NOMO-1 treated with dmso at 0.1 percent for 144 hours (cell line): ENCODE data around the gene EBI3.
"Not testable (repeated sequence)": the region's sequence is repeated elsewhere in the genome, so short reads cannot be mapped to it uniquely, and the experiment has no call there.

ENCODE experiments used
- DNase-seq: peaks from one replicate; lab custom pipeline; 2025; ENCODE audit not compliant: unreplicated experiment; lab: John Stamatoyannopoulos, UW

Gene EBI3

GRCh38 chr19:4274321-4274686 is 45.0 kb downstream of the EBI3 start:
- DNase-seq, result not testable (repeated sequence)

GRCh38 chr19:4277191-4277696 is 47.9 kb downstream of the EBI3 start:
- no peak for DNase-seq

GRCh38 chr19:4278010-4278409 is 48.7 kb downstream of the EBI3 start:
- DNase-seq, result no peak

- no peak for DNase-seq
Observed at GRCh38 chr19:4278419-4279266, 49.3 kb downstream of the EBI3 start, which contains the start of gene SHD. SHD (plus strand) TSS chr19:4279266; CDS start chr19:4280064, 798 bp downstream.

GRCh38 chr19:4279267-4279529 is 49.9 kb downstream of the EBI3 start:
- no peak for DNase-seq

GRCh38 chr19:4279530-4280422 is 50.5 kb downstream of the EBI3 start:
- DNase-seq, result no peak

- no peak for DNase-seq
Observed at GRCh38 chr19:4284176-4284958, 55.0 kb downstream of the EBI3 start.

- DNase-seq, result no peak
Observed at GRCh38 chr19:4284974-4285373, 55.7 kb downstream of the EBI3 start.

GRCh38 chr19:4286141-4286540 is 56.8 kb downstream of the EBI3 start:
- not testable (repeated sequence) for DNase-seq
